NCI-H1105 treated with DMSO at 0.1 percent for 48 hours (cell line): ENCODE measurements around the gene FAM53A.

Experiments
- DNase-seq: peaks from one replicate; lab custom pipeline; 2025; lab: John Stamatoyannopoulos, UW

Gene FAM53A

DNA sequence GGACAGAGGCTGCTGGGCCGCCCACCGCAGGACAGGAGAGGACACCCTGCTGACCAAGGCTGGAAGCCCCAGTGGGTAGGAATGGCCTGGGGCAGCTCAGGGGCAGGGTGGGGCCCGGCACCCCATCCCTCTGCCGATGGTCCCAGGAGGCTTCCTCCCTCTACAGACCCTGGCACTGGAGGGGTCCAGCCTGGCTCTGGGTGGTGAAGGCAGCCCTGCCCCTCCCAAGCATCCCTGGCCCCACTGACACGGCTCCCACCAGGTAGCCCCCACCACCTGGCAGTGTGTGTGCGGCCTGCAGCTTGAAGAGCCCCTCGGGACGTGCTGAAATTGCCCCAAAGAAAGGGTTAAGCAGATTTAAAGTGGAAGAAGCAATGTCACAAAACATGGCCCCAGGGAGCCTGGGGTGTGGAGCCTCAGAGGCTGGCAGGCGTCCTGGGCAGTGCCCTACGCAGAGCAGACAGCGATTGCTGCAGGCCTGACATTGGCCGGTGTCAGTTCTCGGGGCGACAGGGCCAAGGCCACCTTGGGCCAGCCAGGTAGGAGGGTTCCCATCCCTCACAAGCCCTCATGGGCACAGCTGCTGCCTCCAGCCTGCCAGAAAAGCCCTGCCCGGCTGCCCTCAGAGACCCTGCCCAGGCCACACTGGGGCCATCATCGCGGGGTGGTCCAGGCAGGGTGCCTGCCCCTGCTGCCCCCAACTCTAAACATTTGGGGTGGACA, 80.5 kb downstream of the FAM53A start:
- DNase-seq, result no peak

DNA sequence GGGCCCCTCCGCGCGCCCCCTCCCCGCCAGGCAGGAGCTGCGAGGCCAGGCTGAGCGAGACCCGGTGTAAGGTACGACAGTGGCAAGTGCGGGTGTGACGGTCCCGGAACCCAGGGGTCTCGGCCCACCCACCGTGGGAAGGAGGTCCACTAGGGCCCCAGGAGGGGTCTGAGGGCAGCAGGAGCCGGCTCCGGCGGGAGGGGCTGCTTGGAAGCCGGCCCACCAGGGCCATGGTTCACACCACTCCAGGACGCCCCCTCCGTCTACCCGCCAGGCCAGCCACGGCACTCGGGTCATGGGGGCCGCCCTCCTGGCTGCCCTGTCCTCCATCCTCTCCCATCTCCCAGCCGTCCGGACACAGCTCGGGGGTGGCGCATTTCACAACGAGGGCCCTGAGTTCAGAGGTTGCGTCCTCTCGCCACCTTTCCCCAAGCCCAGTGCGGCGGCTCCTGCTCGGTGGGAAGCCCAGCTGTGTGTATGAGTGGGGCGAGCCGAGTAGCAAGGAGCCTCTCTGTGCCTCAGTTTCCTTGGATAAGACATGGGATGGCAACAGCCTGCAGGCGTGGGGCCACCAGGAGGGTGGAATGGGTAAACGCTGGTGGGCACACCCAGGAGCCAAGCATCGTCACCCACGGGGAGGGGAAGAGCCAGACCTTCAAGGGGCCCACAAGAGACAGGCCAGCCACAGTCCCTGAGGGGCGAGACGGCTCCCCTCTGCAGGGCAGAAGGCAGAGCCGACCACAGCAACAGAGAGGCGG, 81.3 kb downstream of the FAM53A start:
- no peak for DNase-seq

DNA sequence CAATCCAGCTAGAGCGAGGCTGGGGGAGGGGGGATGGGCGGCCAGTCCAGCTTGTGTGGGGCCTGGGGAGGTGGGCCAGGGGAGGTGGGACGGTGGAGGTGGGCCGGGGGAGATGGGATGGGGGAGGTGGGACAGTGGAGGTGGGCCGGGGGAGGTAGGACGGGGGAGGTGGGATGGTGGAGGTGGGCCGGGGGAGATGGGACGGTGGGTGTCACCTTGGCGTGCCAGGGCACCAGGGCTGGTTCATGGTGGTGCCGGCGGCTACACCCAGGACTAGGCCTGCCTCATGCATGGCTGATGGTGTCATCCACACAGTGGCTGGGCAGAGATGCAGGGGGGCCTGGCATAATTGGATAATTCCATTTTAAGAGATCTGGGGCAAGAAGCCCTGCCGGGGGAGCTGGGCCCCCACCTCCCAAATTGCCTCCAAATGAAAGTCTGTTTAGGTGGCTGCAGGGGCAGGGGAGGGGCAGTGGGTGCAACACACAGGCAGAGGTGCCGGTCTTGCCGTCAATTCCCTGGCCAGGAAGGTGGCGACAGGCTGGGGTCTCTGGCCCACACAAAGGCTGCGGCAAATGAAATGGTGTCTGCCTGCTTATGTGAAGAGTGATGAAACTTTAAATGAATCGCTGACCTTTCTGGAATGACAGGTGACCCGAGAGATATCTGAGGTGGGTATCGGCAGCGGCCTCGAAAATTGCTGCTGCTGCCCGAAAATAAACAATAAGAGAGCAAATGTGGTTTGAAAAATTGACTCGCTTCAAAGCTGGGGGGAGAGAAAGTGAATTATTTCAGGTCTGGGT, 82.1 kb downstream of the FAM53A start:
- no peak for DNase-seq

DNA sequence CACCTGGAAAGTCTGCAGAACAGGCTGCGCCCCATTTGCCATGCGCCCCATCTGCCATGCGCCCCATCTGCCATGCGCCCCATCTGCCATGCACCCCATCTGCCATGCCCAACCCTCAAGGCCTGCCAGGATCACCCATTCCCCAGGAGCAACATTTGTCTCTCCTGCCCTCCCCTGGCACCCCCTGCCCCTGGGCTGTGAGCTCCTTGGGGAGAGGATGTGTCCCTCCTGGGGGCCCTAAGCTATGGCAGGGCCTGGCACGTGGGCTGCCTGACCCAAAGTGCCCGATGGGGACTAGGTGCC, 82.6 kb downstream of the FAM53A start:
- no peak for DNase-seq

DNA sequence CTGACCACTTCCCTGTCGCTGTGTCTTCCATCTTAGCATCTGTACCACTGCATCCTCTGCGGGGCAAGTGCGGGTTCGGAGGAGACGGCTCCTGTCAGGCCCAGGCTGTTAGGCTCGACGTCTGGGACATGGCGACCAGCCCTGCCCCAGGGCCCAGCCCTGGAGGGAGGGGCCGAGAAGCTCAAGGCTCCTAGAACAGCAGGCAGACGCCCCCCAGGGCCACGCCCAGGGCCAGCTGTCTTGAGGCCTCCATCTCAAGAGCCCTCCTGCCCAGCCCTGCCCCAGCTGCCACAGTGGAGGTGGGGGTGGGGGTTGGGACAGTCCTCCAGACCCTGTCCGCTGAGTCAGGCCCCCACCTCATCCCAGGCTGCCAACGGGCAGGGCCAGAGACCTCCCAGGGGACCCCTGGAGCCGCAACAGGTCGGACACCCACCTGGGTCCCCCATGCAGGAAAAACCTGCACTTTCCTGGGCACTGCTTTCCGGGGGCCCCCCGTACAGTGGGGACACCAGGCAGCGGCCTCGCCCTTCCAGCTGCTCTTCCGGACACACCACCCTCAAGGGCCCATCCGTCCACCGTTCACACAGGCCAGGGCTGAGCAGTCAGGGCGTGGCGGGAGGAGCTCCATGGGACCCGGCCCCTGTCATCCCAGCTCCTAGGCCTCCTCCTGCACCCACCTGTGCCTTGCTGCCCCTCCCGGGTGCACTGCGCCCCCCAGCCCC, 83.1 kb downstream of the FAM53A start:
- no peak for DNase-seq

DNA sequence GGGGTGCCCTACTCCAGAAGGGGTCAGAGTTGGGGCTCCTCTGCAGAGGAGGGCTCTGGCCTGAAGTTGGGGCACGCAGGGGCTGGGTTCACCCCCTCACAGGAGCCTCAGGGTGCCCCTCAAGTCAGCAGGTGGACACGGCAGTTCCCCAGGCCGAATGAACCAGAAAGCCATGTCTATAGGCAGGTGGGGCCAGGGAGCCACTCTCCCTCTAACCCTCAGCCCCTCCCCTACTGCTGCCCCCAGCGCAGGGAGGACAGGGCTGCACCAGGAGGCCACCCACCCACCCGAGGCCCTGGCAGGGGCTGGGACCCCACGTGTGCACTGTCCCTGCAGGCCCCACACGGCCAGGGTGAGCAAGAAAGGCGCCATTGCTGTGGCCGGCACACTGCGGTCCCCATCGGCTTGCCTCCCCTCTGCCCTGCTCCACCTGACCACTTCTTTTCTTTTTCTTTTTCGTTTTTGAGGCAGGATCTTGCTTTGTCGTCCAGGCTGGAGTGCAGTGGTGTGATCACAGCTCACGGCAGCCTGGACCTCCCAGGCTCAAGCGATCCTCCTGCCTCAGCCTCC, 83.8 kb downstream of the FAM53A start:
- DNase-seq, result no peak

DNA sequence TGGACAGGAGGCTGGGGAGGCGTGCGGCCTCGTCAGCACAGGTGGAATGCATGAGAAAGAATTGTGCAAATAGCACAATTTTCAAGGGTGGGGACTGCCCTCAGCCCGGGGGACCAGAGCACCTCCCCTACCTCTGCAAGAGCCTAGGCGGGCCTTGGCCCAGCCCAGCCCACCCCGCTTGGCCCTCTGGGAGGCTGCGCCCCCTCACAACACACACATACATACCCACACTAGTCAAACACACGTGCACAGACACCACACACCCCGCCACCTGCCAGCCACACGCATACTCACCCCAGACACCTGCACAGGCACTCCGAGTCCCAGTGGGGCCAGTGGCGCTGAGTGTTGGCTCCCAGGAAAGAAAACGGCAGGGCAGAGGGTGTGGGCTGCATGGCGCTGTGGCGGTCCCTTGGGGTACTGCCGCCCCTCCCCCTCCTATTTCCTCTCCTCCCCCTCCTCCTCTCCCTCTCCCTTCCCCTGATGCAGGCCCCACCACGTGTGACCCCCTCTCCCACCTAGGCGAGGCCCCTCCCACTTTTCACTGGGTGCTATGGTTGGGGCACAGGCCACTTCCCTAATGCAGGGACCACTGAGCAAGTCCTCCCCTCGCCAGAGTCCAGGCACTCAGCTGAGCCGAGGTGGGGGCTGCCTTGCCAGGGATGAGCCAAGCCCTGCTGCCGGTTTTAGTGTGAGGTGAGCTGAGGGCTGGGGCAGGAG, 84.5 kb downstream of the FAM53A start:
- DNase-seq, result no peak

DNA sequence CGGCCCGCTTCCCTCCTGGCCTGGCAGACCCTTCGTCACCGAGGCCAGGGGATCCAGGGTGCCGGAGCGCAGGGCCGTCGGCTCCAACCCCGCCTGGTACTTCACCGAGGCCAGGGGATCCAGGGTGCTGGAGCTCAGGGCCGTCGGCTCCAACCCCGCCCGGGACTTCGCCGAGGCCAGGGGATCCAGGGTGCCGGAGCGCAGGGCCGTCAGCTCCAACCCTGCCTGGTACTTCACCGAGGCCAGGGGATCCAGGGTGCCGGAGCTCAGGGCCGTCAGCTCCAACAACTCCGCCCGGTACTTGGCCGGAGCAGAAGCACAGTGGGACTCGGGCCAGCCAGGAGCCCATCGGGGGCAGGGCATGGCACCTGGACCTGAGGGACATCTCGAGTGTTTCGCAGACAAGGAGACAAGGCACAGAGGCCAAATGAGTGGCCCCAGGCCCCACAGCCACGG, 85.1 kb downstream of the FAM53A start:
- DNase-seq, result no peak

DNA sequence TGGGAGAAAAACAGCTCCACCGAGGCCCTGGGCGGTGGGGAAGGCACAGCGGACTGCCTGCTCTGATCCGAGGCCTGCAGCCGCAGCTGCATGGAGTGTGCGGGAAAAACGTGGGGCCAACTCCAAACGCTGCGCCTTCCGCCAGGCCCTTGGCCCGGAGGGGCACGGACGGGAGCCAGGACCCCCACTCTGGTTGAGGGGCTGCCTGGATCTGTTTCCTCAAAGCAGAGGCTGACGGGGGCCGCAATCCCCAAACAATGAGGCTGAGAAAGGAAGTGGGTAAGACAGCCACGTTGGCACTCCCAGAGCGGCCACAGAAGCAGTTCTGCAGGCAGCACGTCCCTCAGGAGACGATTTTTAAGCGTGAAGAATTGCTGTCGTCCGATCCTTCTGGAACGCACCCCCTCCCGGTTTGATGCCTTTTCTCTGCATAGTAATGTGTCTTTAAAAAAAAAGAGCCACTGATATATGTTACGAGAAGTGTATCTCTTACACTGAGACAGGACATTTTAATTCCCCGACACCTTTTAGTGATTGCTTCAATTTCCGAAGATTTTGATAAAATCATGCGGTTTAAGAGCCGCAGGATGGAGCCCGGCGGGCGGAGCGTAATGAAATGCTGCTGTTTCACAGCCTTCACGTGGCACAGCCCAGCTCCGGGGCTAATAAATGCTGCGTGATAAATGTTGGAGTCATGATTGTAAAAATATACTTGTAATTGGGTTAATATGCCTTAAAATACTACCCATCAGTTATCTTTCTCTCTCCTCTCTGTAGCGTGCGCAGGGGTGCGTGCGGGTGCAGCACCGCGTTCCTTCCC, 85.7 kb downstream of the FAM53A start:
- no peak for DNase-seq

DNA sequence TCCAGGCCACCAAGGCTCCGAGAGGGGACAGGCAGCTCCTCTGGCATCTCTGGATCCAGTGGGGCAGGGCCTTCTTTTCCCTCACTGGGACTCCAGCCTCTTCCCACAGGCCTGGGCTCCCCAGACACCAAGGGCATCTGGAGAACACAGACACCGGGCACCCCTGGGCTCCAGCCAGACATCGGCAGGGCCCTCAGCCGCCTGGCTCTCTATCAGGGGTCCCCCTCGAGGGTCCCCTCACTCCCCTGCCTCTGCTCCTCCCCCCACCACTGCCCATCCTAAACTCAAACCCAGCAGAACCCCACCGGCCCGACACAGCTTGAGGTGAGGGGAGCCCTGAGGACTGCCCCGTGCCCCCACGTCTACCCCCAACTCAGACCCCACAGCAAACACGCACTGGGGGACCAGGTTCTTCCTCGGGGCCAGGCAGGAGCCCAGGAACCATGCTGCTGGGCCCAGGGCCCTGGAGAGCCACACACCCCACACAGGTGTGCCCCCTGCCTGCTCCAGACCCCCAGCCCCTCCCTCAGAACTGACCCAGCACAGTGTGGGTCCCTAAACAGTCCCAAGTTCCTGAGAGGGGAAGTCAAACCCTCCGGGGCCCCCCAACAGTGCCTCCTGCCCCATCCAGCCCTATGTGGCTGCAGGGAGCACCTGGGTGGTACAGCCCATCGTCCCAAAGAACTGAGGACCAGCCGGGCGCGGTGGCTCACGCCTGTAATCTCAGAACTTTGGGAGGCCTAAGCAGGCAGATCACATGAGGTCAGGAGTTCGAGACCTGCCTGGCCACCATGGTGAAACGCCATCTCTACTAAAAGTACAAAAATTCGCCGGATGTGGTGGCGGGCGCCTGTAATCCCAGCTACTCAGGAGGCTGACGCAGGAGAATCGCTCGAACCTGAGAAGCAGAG, 86.8 kb downstream of the FAM53A start:
- DNase-seq, result no peak

DNA sequence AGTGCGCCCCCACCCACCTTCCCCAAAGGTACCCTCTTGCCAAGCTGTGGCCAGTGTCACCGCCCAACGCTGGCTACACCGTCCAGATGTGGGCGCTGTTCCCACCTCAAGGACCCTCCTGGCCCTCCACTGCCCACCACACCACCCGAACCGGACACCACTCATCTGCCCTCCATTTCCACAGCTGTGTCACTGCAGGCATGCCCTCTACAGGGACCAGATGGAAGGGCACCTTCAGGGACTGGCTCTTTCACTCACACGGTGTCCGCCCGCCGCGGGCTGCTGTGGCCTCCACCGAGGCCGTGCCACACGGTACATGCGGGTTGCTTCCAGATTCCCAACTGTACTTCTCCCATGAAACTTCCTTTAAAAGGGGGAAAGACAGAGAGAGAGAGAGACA, 87.7 kb downstream of the FAM53A start:
- no peak for DNase-seq

DNA sequence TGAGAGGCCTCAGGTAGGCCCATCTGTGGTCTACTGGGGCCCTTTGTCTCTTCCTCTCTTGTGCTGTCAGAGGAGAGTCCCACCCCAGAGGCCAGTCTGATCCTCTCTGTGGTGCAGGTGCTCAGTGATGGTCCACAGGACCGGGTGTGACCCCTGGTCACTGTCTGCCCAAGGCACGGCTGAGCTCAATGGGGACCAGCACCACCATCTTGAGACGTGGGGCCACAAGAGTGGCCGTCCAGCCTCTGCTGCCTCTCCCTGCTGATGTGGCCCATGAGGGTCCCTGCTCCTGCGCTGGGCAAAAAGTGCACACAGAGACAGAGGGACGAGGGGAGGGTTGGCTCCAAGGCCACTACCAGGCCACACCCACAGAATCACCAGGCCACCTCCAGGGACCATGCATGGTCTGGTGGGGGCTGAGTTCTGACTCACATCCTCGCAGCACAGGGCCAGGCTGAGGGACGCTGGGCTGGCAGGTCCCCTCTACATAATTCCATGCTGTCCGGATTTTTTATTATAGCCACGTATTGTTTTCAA, 88.3 kb downstream of the FAM53A start:
- no peak for DNase-seq

DNA sequence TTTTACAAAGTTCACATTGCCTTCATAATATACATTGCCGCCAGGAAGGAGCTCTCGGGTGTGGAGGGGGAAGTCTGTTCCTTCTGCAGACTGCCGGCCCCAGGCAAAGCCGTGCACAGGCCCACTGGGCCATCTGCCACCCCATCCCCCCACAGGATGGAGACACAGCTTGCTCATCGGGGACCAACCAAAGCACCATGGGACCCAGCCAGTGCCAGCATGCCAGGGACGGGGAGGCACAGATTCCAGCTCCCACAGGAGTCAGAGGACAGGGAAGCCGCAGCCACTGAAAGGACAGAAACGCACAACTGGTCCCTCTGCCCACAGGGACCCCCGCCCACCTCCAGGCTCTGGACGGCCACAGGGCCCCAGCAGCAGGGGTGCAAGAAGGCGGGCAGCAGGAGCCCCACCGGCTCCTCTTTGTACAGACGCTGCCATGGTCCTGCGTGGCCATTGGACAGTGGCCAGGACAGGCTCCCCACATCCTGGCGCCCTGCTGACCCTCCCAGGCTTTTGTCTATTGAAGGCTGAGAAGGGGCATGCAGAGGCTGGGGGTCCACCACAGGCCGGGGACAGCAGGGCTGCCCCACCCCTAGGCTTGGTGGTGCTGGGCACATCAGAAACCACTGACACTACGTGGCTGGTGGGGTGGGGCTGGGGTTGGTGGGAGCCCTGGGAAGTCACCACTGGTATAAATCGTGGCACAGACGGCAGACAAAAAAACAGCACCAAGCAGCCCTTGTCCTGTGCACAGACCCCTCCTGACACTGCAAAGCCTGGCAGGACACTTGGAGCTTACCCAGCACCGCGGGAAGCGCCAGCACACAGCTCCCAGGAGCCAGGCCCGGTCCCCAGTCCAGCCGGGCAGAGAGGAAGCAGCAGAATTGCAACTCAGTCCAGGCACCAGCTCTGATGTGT, 89.0 kb downstream of the FAM53A start:
- DNase-seq, result no peak

DNA sequence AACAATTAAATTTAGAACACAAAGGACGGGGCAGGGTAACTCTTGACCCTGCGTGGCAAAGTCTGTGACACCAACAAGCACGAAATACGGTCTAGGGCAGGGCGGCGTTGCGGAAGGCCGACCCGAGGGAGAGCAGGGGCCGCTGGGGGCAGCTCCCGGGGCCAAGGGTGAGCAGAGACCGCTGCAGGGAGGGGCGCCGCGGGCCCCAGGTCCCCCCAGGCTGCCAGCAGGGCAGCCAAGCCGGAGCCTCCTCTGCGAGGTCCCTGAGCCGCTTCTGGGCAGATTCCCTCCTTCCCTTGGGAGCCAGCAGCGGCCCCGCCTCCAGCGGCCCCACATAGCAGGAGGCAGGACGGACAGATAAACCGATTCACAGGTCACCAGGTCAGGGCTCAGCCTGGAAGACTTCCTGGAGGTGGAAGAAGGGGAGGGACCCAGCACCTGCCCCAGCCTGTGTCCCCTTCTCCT, 90.2 kb downstream of the FAM53A start:
- DNase-seq, result no peak

DNA sequence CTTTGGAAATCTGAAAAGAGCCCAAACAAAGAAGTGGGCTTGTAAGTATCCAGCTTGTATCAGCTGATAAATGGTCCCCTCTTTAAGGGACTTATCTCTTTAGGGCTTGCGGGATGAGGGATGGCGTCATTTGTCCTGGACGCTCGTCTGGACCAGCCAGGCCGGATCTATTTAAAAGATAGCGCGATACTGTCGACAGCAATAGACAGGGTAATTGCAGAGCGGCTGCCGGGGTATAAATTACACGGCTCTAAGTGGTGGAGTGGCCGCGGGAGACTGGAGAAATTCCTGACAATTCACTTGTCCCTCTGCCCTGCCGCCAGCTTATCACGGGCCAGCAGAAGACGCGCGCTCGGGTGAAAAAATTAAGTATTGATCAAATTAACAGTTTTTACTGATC, 90.7 kb downstream of the FAM53A start:
- no peak for DNase-seq

DNA sequence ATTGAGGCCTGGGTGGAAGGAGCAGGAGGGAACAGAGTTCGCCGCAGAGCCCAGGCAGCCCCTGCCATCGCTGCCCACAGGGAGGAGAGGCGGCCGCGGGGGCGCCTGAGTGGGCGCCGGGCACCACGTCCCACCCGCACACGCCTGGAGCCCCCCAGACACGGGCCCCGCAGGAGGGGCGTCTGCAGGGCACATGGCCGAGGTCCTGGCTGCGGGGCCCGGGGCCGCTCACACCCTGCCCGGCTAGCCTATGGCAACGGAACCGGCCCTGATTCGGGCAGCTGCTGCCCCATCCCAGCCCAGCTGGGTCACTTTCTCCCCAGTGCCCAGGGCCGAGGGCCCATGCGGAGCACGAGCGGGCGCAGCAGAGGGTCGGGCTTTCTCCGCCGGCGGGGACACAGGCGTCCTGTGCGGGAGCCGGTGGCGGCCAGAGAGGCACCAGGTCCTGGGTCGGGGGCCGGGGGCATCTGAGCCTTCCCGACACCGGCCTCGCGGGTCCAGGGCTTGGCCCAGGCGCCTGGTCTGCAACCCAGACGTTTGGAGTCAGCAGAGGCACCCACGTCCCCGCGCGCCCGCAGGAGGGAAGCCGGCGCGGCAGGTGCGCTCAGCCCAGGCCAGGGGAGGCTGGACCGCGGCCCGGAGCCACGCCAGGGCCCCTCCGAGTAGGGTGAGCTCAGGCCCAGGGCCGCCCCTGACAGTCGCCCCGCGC, 91.2 kb downstream of the FAM53A start:
- no peak for DNase-seq

DNA sequence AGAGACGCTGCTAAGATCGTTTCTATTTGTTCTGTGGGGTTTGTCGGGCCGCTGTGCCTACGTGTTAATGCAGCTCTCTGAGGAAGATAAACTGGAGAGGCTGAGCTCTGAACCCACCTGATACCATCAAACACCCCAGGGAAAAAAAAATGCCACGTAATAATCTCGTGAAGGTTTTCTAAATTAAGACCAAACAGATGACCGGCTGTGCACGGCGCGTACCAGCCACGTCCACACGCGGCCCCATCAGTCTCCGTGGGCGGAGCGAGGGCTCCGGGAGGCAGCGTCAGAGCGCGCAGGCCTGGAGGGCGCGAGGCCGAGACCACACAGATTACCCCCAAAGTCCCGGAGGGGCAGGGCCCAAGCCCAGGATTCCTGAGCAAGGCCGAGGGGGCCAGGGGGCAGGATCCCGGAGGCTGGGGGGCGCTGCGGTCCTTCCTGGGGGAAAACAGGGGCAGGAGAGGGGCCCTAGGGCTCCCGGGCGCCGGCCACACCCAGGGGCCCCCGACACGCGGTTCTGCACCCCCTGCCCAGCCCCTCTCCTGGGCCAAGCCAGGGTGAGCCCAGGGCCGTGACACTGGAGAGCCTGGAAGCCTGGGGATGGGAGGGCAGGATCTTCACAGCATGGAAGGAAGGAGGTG, 91.9 kb downstream of the FAM53A start:
- no peak for DNase-seq
